ENCODE measurements around the gene NUDT2. TPM values are rescaled to one million over a fixed set of nuclear protein-coding genes. Genes with fewer than 3 reads are reported as not detected.
"Not testable (repeated sequence)": the region's sequence is repeated elsewhere in the genome, so short reads cannot be mapped to it uniquely, and the experiment has no call there.

NUDT2 gene
- total RNA-seq, 1 donor from 2014 or later, result 50.3 TPM

- TF ChIP-seq, protein P1, sequence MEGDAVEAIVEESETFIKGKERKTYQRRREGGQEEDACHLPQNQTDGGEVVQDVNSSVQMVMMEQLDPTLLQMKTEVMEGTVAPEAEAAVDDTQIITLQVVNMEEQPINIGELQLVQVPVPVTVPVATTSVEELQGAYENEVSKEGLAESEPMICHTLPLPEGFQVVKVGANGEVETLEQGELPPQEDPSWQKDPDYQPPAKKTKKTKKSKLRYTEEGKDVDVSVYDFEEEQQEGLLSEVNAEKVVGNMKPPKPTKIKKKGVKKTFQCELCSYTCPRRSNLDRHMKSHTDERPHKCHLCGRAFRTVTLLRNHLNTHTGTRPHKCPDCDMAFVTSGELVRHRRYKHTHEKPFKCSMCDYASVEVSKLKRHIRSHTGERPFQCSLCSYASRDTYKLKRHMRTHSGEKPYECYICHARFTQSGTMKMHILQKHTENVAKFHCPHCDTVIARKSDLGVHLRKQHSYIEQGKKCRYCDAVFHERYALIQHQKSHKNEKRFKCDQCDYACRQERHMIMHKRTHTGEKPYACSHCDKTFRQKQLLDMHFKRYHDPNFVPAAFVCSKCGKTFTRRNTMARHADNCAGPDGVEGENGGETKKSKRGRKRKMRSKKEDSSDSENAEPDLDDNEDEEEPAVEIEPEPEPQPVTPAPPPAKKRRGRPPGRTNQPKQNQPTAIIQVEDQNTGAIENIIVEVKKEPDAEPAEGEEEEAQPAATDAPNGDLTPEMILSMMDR (IDR thresholded peaks at IDR 0.05; ENCODE audit: insufficient read depth, low read length, severe bottlenecking), result no peak
- DNase-seq (ENCODE audit: low read depth), result no peak
- Histone ChIP-seq H3K4me3 (ENCODE audit: low read depth, low read length) (no peak overlapping the region), H3K27me3 (ENCODE audit: control insufficient read depth, insufficient read depth, low read length) (no peaks in the 10 kb centered on the region), H3K36me3 (ENCODE audit: control insufficient read depth, insufficient read depth, low read length) (no peaks in the 10 kb centered on the region)
- FAIRE-seq, result no peak
These were observed 34.4 kb downstream of the NUDT2 start for GRCh38 chr9:34363619-34364351.

DNA sequence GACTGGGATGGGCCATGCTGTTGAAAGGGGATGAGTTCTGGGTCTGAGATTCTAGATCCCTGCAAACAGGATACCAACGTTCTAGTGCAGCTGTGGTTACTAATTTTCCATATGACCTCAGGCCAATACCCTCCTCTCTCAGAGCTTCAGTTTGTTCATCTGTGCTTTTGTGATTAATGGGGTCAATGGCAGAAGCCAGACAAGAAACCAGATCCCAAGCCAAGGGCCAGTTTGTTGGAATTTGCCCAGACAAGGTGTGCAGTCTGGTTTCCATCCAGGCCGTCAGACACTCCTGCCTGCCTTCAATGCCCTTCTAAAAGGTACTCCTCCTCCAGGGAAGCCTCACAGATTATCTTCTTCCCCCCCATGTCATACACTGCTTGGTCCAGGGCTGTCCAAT, 35.9 kb downstream of the NUDT2 start:
- no peak for DNase-seq (ENCODE audit: low read depth)
- H3K36me3 ChIP-seq (ENCODE audit: control insufficient read depth, insufficient read depth, low read length), result peaks cover 2% of the 10 kb centered on the region
- FAIRE-seq, result no peak
- H3K27me3 ChIP-seq (ENCODE audit: control insufficient read depth, insufficient read depth, low read length), result no peaks in the 10 kb centered on the region
- no peak overlapping the region for H3K4me3 ChIP-seq (ENCODE audit: low read depth, low read length)
- TF ChIP-seq, protein P1 (IDR thresholded peaks at IDR 0.05; ENCODE audit: insufficient read depth, low read length, severe bottlenecking), result no peak

GRCh38 chr9:34366365-34366764, 37.0 kb downstream of the NUDT2 start:
- FAIRE-seq, result no peak
- DNase-seq (ENCODE audit: low read depth), result no peak

DNA sequence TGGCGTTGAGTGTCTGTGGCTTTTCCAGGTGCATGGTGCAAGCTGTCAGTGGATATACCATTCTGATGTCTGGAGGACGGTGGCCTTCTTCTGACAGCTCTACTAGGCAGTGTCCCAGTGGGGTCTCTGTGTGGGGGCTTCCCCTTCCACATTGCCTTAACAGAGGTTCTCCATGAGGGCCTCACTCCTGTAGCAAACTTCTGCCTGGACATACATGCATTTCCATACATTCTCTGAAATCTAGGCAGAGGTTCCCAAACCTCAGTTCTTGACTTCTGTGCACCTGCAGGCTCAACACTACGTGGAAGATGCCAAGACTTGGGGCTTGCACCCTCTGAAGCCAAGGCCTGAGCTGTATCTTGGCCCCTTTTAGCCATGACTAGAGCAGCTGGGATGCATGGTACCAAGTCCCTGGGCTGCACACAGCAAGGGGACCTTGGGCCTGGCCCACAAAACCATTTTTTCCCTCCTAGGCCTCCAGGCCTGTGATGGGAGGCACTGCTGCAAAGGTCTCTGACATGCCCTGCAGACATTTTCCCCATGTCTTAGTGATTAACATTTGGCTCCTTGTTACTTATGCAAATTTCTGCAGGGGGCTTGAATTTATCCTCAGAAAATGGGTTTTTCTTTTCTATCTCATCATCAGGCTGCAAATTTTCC, 38.5 kb downstream of the NUDT2 start:
- not testable (repeated sequence) for DNase-seq (ENCODE audit: low read depth); H3K27me3 ChIP-seq (ENCODE audit: control insufficient read depth, insufficient read depth, low read length); H3K4me3 ChIP-seq (ENCODE audit: low read depth, low read length)
- H3K36me3 ChIP-seq (ENCODE audit: control insufficient read depth, insufficient read depth, low read length), result peaks cover 19% of the 10 kb centered on the region
- FAIRE-seq, result peak; percentile 23

More at GRCh38 chr9:34366365-34366764, 37.0 kb downstream of the NUDT2 start:
- Histone ChIP-seq H3K36me3 (ENCODE audit: control insufficient read depth, insufficient read depth, low read length) (peaks cover 9% of the 10 kb centered on the region), H3K27me3 (ENCODE audit: control insufficient read depth, insufficient read depth, low read length) (no peaks in the 10 kb centered on the region), H3K4me3 (ENCODE audit: low read depth, low read length) (no peak overlapping the region)
- TF ChIP-seq, protein P1 (IDR thresholded peaks at IDR 0.05; ENCODE audit: insufficient read depth, low read length, severe bottlenecking), result no peak

DNA sequence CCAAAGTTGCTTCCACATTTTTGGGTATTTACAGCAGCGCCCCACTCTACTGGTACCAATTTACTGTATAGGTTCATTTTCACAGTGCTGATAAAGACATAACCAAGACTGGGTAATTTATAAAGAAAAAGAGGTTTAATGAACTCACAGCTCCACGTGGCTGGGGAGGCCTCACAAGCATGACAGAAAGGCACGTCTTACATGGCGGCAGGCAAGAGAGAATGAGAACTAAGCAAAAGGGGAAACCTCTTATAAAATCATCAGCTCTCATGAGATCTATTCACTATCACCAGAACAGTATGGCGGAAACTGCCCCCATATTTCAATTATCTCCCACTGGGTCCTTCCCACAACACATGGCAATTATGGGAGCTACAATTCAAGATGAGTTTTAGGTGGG, 39.4 kb downstream of the NUDT2 start:
- not testable (repeated sequence) for FAIRE-seq; DNase-seq (ENCODE audit: low read depth); H3K27me3 ChIP-seq (ENCODE audit: control insufficient read depth, insufficient read depth, low read length); H3K4me3 ChIP-seq (ENCODE audit: low read depth, low read length)
- peaks cover 22% of the 10 kb centered on the region for H3K36me3 ChIP-seq (ENCODE audit: control insufficient read depth, insufficient read depth, low read length)

DNA sequence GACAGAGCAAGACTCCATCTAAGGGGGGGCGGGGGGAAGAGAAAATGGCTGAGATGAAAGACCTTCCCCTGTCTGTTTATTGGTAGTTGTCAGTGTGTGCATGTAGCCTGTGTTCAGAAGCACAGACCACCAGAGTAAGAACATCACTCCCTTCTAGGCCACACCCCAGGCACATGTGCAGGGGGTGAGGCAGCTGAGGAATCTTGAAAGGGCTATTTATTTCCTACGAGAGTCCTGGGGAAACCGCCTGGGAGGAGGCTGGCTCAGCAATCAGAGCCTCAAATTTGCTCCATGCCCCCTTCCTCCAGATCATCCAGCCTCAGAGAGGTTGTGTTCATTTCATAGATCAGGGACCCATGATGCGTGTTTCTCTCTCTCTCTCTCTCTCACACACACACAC, 40.3 kb downstream of the NUDT2 start:
- DNase-seq (ENCODE audit: low read depth), result no peak
- TF ChIP-seq, protein P1 (IDR thresholded peaks at IDR 0.05; ENCODE audit: insufficient read depth, low read length, severe bottlenecking), result no peak

More for the DNA sequence above, 40.3 kb downstream of the NUDT2 start:
- Histone ChIP-seq H3K27me3 (ENCODE audit: control insufficient read depth, insufficient read depth, low read length) (no peaks in the 10 kb centered on the region), H3K36me3 (ENCODE audit: control insufficient read depth, insufficient read depth, low read length) (peaks cover 23% of the 10 kb centered on the region), H3K4me3 (ENCODE audit: low read depth, low read length) (no peak overlapping the region)
- no peak for FAIRE-seq

Data from bronchial epithelial cell (primary cell).